ENCODE results near the gene ZSCAN18.

Gene ZSCAN18

GRCh38 chr19:58045411-58046050, 52.5 kb downstream of the ZSCAN18 start:
- FAIRE-seq: no peak

GRCh38 chr19:58044886-58045285, 53.1 kb downstream of the ZSCAN18 start:
- DNase-seq (ENCODE audit: insufficient read length, low spot score) (no peak), FAIRE-seq (no peak)

More at GRCh38 chr19:58045411-58046050, 52.5 kb downstream of the ZSCAN18 start:
- no peak for DNase-seq (ENCODE audit: insufficient read length, low spot score)

- no peak for DNase-seq (ENCODE audit: insufficient read length, low spot score)
- no peak for FAIRE-seq
These were observed 53.6 kb downstream of the ZSCAN18 start for GRCh38 chr19:58044391-58044790.

GRCh38 chr19:58042495-58043340, 55.3 kb downstream of the ZSCAN18 start:
- DNase-seq (ENCODE audit: insufficient read length, low spot score): no peak
- no peak for FAIRE-seq

DNA sequence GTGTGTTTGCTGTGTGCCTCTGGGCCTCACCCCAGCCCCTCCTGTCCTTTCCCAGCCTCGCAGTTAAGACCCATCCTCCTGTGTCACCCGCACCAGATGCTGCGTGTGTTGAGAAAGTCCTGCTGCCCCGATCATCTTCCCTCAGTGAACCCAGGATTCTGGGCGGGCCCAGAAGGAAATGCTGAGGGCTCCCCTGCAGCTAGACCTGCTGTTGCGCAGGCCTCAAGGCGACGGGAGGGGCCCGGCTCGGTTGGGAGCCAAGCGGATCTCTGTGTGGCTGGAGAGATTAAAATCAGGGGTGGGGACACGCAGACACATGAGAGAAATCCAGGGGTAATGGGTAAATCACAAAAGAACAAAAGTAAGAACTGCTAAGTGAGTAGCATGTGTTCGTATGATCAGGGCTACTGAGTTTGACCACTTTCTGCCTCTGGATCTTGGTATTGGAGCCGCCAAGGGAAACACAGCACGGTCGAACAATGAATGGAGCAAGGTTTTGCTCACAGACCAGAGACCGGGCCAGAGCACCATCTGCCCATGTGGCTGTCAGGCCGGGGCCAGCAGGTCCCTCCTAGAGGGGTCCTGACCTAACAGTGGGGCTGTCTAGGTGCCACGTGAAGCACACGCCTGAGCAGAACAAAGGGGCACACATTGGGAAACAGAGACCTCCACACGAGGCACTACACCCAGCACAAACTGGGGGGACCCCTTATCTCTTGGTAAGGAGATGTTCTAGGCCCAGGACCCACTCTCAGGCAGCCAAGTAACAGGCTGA, 57.1 kb downstream of the ZSCAN18 start:
- DNase-seq (ENCODE audit: insufficient read length, low spot score) (no peak), FAIRE-seq (no peak)

GRCh38 chr19:58038688-58039204, 59.3 kb downstream of the ZSCAN18 start:
- no peak for DNase-seq (ENCODE audit: insufficient read length, low spot score)
- FAIRE-seq: no peak

DNA sequence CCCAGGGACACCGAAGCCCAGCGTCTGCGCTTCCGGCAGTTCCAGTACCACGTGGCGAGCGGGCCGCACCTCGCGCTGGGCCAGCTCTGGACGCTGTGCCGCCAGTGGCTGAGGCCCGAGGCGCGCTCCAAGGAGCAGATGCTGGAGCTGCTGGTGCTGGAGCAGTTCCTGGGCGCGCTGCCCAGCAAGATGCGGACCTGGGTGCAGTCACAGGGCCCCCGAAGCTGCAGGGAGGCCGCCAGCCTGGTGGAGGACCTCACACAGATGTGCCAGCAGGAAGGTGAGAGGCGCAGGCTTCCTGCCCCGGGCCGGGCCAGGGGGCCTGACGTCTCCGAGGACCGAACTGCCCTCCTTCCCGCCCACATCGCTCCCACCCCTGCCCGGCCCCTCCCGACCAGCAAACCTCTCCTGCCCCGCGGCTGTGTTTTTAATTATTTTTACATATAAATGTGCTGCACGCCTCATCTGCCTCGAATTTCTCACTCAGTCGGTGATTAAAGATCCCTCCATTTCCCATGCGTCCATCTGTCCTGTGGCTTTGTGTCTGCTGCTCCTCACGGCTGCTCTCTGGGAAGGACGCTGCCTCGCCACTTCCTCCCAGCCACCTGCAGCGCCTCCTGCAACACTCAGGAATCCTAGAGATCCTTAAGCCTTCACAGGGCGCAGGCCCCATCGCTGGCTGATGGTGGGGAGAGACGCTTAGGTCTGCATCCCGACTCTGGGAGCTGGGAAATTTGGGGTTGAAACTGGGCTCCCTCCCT, 59.9 kb downstream of the ZSCAN18 start:
- FAIRE-seq: no peak
- DNase-seq (ENCODE audit: insufficient read length, low spot score): no peak

DNA sequence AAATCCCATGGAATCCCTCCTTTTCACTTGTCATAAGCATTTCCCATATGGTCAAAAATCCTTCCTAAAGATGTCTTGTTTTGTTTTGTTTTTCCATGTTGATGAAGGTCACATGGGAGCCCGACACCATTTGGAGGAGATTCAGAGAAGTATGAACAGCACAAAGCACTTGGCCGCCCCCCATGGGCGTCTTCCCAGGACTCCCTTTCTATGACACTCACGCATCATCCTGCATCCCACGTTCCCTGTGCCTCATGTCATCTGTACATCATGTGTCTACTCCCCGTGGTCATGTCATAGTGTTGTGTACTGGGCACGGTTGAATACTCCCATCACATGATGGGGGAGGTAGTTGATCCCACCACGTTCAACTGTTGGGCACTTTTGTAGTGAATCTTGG, 62.2 kb downstream of the ZSCAN18 start:
- FAIRE-seq: no peak
- no peak for DNase-seq (ENCODE audit: insufficient read length, low spot score)

- no peak for FAIRE-seq
- no peak for DNase-seq (ENCODE audit: insufficient read length, low spot score)
These were observed 63.6 kb downstream of the ZSCAN18 start for GRCh38 chr19:58034477-58034793.
